HepG2 (cell line): ENCODE measurements around the gene ENDOG. TPM values are rescaled to one million over a fixed set of nuclear protein-coding genes. Genes with fewer than 3 reads are reported as not detected.
A peak's percentile ranks its signal among the peaks of the same experiment; 100 is the strongest.

Source experiments
- CSRNP1 ChIP-seq: sonication (generic); formaldehyde crosslinking; IDR thresholded peaks from 2 replicates; pipeline ENCODE4 v1.8.1; 2023; ENCODE audit warnings: mild to moderate bottlenecking, missing genetic modification reagents
- CTCF ChIP-seq: sonication (generic); formaldehyde crosslinking; IDR thresholded peaks from 2 replicates; pipeline ENCODE4 v1.5.0; 2020; ENCODE audit warnings: mild to moderate bottlenecking, missing genetic modification reagents, moderate library complexity
- ERF ChIP-seq: IDR thresholded peaks from 2 replicates; pipeline ENCODE4 v1.6.1; 2018; ENCODE audit warnings: missing biosample characterization, missing genetic modification reagents
- IRF9 ChIP-seq: sonication (generic); formaldehyde crosslinking; IDR thresholded peaks from 2 replicates; pipeline ENCODE4 v1.8.0; 2022; ENCODE audit warnings: missing genetic modification reagents, mild to moderate bottlenecking, borderline replicate concordance
- RAD21 ChIP-seq: fragments of 450-650 bp; formaldehyde crosslinking; IDR thresholded peaks from 2 replicates; pipeline ENCODE4 v1.5.0; 2020; ENCODE audit warnings: mild to moderate bottlenecking
- SMAD1 ChIP-seq: sonication (generic); formaldehyde crosslinking; IDR thresholded peaks from 2 replicates; pipeline ENCODE4 v1.4.0; 2020; ENCODE audit warnings: missing genetic modification reagents, low read depth, mild to moderate bottlenecking, borderline replicate concordance
- STAG1 ChIP-seq: sonication (generic); formaldehyde crosslinking; IDR thresholded peaks from 2 replicates; pipeline ENCODE4 v1.4.0; 2020; ENCODE audit warnings: missing genetic modification reagents
- ZBTB33 ChIP-seq: sonication (generic); formaldehyde crosslinking; IDR thresholded peaks from 2 replicates; pipeline ENCODE4 v1.4.0; 2020; ENCODE audit warnings: missing genetic modification reagents
- ZNF232 ChIP-seq: sonication (generic); formaldehyde crosslinking; IDR thresholded peaks from 2 replicates; pipeline ENCODE4 v1.4.0; 2020; ENCODE audit warnings: missing genetic modification reagents, borderline replicate concordance
- ZNF687 ChIP-seq: sonication (generic); formaldehyde crosslinking; IDR thresholded peaks from 2 replicates; pipeline ENCODE4 v1.5.1; 2020; ENCODE audit warnings: mild to moderate bottlenecking, missing genetic modification reagents, moderate library complexity
- ZNF781 ChIP-seq: sonication (generic); formaldehyde crosslinking; IDR thresholded peaks from 2 replicates; pipeline ENCODE4 v1.5.1; 2020; ENCODE audit warnings: borderline replicate concordance, mild to moderate bottlenecking, missing genetic modification reagents; ENCODE audit errors: not compliant biosample characterization
- polyA plus RNA-seq, 8 experiments: library from polyadenylated mRNA; depleted of rRNA in 3 of 8; stranded (reverse) in 7 of 8; unstranded in 1 of 8; fragments of >200 nt; fragmentation: Illumina TruSeq in 4 of 8; extraction: Trizol in 4 of 8; gene quantifications; 2 replicates each; pipeline versions ENCODE4 v1.2.1 to v1.2.3, GENCODE V29; 2011 to 2016; ENCODE audit warnings: low read depth in 4 of 8, missing spikeins in 1 of 8, mixed read lengths in 1 of 8; ENCODE audit not compliant: insufficient read depth in 1 of 8
- total RNA-seq, 5 experiments: library from RNA; depleted of rRNA; stranded (reverse); fragments of >200 nt; fragmentation: Illumina TruSeq; extraction: Trizol; gene quantifications; 2 replicates each; pipeline ENCODE4 v1.2.3, GENCODE V29; 2016; ENCODE audit warnings: low read depth in 1 of 5

Gene ENDOG
- total and polyA plus RNA-seq, 2 of the 13 experiments (the other 11 are each of a cell fraction or from before 2014, with no cell fraction given), result 26.3 to 28.8 TPM

GRCh38 chr9:128845186-128845931 is 27.1 kb downstream of the ENDOG start (continued):
- TF ChIP-seq IRF9 (CRISPR knock-in tag), result 0 out of 2 replicates have a peak, but pooled peaks have one; percentile 13
- 0 out of 2 replicates have a peak, but pooled peaks have one; percentile 31 for TF ChIP-seq CSRNP1
- 0 out of 2 replicates have a peak, but pooled peaks have one; percentile 25 for TF ChIP-seq ERF
- peak; percentile 34 for TF ChIP-seq STAG1 (CRISPR knock-in tag)
- 0 out of 2 replicates have a peak, but pooled peaks have one; percentile 17 for TF ChIP-seq RAD21 (CRISPR knock-in tag)
- TF ChIP-seq ZBTB33 (CRISPR knock-in tag), result peak; percentile 87
- no peak for TF ChIP-seq ZNF781 (CRISPR knock-in tag)
- peak; percentile 43 for TF ChIP-seq CTCF
- no peak for TF ChIP-seq ZNF232 (CRISPR knock-in tag)
- peak; percentile 63; the same call in 1 of the 2 replicates for TF ChIP-seq SMAD1 (CRISPR knock-in tag)
- peak; percentile 42 for TF ChIP-seq ZNF687
- TF ChIP-seq, all 625 proteins: peak for 12
